Sigmoid colon (tissue), 7 donors: ENCODE results near the gene LEO1. TPM values are rescaled to one million over a fixed set of nuclear protein-coding genes. Genes with fewer than 3 reads are reported as not detected.

Experiments
- DNase-seq: peaks from one replicate; pipeline ENCODE4 v3.0.0-alpha.2; 2019
- H3K27ac ChIP-seq, 4 donors: fragments of 200-600 bp; sonication (generic); one replicate each; pipeline ENCODE4 v1.5.1; 2016 to 2019; ENCODE audit warnings: mild to moderate bottlenecking in 1 of 4
- H3K27me3 ChIP-seq, 3 donors: fragments of 200-600 bp; sonication (generic); one replicate each; pipeline ENCODE4 v1.5.1; 2019; ENCODE audit warnings: mild to moderate bottlenecking in 1 of 3
- H3K36me3 ChIP-seq, 4 donors: fragments of 200-600 bp; sonication (generic); one replicate each; pipeline ENCODE4 v1.5.1; 2016 to 2019
- H3K4me1 ChIP-seq, 4 donors: fragments of 200-600 bp; sonication (generic); one replicate each; pipeline ENCODE4 v1.5.1; 2017 to 2019
- H3K4me3 ChIP-seq, 4 donors: fragments of 200-600 bp; sonication (generic); one replicate each; pipeline ENCODE4 v1.5.1; 2017 to 2019; ENCODE audit warnings: mild to moderate bottlenecking in 2 of 4, moderate library complexity in 1 of 4
- H3K9me3 ChIP-seq, 4 donors: fragments of 200-600 bp in 3 of 4; sonication (generic) in 3 of 4; one replicate each; pipeline versions ENCODE4 v1.5.1 to v1.6.1; 2013 to 2019
- EP300 ChIP-seq, 4 donors: sonication (generic); formaldehyde crosslinking; IDR thresholded peaks; one replicate each; pipeline ENCODE4 v1.6.1; 2017; ENCODE audit warnings: antibody characterized with exemption in 4 of 4
- POLR2A ChIP-seq, 2 donors: fragments of 450-650 bp; IDR thresholded peaks; one replicate each; pipeline ENCODE4 v1.6.1; 2016; ENCODE audit warnings: antibody characterized with exemption in 2 of 2, mild to moderate bottlenecking in 2 of 2, moderate library complexity in 2 of 2
- POLR2AphosphoS5 ChIP-seq, 4 donors: sonication (generic); formaldehyde crosslinking; IDR thresholded peaks; one replicate each; pipeline ENCODE4 v1.6.1; 2017; ENCODE audit warnings: antibody characterized with exemption in 4 of 4
- WGBS, 2 donors: extraction: QIAGEN DNeasy Blood & Tissue Kit; methylation state at CpG; one replicate each; pipeline ENCODE4 v1.1.7; 2013; 5-methylcytosine and 5-hydroxymethylcytosine counted together
- intact Hi-C: fragments of 100-400 bp; cut with DNase I; formaldehyde crosslinking; loops from one replicate; pipeline ENCODE4 v1.15.1; 2023
- polyA plus RNA-seq, 3 donors: library from polyadenylated mRNA; stranded (reverse); fragments of 200-250 nt; gene quantifications; one replicate each; pipeline ENCODE4 v1.2.3, GENCODE V29; 2013
- total RNA-seq, 4 donors: library from RNA; depleted of rRNA; stranded (reverse); fragments of >200 nt; gene quantifications; one replicate each; pipeline ENCODE4 v1.1.0, GENCODE V29; 2016
- TF ChIP-seq, protein P1 (sequence below), 4 experiments: fragments of 450-650 bp in 3 of 4; fragments of 200-600 bp in 1 of 4; IDR thresholded peaks; one replicate each; pipeline ENCODE4 v1.5.1; 2016 to 2019; ENCODE audit warnings: antibody characterized with exemption in 4 of 4, mild to moderate bottlenecking in 3 of 4, moderate library complexity in 2 of 4
- donor health status: healthy with polysubstance abuse.
- donor health status: Bipolar disorder and iron deficiency.
- donor health status: healthy.

Gene LEO1
- total and polyA plus RNA-seq, 7 donors = 7.4 to 40.0 (median 15.3) TPM

DNA sequence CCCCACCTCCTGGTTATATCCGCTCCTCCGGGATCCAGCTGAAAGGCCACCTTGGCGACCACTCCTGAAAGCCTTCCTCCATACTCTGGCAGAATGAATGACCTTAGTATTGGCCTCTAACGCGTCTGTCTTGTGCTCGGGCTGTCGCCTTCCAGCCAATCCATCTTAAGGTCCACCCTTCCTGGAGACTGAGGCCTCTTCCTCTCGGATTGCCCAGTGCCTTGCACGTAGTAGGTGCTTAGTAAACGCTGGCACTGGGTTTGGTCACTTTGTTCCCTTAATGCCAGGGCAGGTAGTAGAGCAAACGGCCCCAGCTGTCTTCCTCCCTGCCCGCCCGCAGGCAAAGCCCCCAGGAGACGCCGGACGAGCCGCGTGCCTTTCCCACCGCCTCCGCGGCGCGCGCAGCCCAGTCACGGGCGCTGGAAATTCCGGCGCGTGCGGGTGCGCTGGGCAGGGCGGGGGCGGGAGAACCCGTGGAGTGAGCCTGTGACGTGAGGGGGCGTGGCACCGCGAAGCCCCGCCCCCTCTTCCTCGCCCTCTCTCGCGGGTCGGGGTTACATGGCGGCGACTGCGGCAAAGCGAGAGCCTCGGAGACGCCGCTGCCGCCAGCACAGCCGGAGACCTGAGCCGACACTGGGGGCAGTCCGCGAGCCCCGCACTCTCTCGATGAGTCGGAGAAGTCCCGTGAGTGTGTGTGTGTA, 47.3 kb upstream of the LEO1 start, which contains the start of gene MAPK6:
Gene MAPK6 (plus strand): TSS at position 527 of the 701 bp plus-strand sequence. CDS start 27,242 bp downstream, outside the sequence.
- Histone ChIP-seq H3K4me1 (peaks cover 0 to 37% (median 32%) of the 10 kb centered on the region in 4 donors), H3K4me3 (peak within 1 kb of the TSS; percentile 59 to 75 (median 70)), H3K27ac (peak within 1 kb of the TSS; percentile 95 to 98 (median 96)), H3K9me3 (no peaks in the 10 kb centered on the region), H3K36me3 (no peaks in the 10 kb centered on the region), H3K27me3 (no peaks in the 10 kb centered on the region)
- intact Hi-C loops = no loop called here
- peak; percentile 97 for DNase-seq
- 2 to 5% methylated on average over 59 of the region's 59 CpGs for WGBS, 2 donors
- TF ChIP-seq EP300 (IDR thresholded peaks at IDR 0.05) (peak in 3 of 4 donors; percentile 34 to 92 (median 38)), POLR2AphosphoS5 (IDR thresholded peaks at IDR 0.05) (peak; percentile 92 to 95 (median 94)), POLR2A (IDR thresholded peaks at IDR 0.05) (peak; percentile 64 to 89)
- TF ChIP-seq, protein P1, sequence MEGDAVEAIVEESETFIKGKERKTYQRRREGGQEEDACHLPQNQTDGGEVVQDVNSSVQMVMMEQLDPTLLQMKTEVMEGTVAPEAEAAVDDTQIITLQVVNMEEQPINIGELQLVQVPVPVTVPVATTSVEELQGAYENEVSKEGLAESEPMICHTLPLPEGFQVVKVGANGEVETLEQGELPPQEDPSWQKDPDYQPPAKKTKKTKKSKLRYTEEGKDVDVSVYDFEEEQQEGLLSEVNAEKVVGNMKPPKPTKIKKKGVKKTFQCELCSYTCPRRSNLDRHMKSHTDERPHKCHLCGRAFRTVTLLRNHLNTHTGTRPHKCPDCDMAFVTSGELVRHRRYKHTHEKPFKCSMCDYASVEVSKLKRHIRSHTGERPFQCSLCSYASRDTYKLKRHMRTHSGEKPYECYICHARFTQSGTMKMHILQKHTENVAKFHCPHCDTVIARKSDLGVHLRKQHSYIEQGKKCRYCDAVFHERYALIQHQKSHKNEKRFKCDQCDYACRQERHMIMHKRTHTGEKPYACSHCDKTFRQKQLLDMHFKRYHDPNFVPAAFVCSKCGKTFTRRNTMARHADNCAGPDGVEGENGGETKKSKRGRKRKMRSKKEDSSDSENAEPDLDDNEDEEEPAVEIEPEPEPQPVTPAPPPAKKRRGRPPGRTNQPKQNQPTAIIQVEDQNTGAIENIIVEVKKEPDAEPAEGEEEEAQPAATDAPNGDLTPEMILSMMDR (IDR thresholded peaks at IDR 0.05) = no peak

DNA sequence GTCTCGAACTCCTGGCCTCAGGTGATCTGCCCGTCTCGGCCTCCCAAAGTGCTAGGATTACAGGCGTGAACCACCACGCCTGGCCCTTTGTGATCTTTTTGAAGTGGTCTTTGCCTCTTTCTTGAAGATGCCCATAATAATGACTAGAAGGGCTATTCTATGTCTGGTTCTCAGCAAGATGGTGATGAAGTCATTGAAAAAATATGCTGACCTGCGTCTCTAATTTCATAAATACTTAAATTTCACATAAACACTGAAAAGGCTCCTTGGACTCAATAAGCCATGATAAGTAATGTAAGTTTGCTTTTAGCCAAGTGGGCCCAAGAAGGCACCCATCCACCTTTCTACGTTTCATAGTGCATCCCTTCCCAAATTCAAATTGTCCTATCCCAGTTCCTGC, 46.7 kb upstream of the LEO1 start:
- no peak for DNase-seq
- no peaks in the 10 kb centered on the region for H3K27me3 ChIP-seq
- peak overlapping the region in 2 of 4 donors; percentile 59 to 70 for H3K4me3 ChIP-seq
- no peaks in the 10 kb centered on the region for H3K36me3 ChIP-seq
- 93 to 96% methylated on average over 7 of the region's 7 CpGs for WGBS, 2 donors
- peak overlapping the region; percentile 95 to 98 (median 96) for H3K27ac ChIP-seq
- TF ChIP-seq, protein P1 (IDR thresholded peaks at IDR 0.05) = no peak
- TF ChIP-seq EP300 (IDR thresholded peaks at IDR 0.05) = no peak
- no peak for TF ChIP-seq POLR2A (IDR thresholded peaks at IDR 0.05)
- TF ChIP-seq POLR2AphosphoS5 (IDR thresholded peaks at IDR 0.05) = no peak
- H3K4me1 ChIP-seq = peaks cover 0 to 33% (median 30%) of the 10 kb centered on the region in 4 donors
- H3K9me3 ChIP-seq = no peaks in the 10 kb centered on the region
- intact Hi-C loops = no loop called here

DNA sequence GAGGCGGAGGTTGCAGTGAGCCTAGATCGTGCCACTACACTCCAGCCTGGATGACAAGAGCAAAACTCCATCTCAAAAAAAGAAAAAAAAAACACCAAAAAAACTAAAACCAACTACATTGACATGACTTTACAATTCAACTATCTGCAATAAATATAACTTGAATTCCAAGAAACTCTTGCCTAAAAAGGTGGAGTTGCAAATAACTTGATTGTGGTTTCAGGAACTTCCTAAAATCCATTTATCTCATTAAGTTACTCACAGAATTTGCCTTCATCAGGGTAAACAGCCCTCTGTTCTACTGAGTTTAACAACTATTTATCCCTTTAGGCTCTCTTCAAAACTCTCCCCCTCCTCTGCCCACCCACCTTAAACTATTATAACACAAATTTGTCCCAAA, 44.7 kb upstream of the LEO1 start:
- intact Hi-C loops = no loop called here
- TF ChIP-seq EP300 (IDR thresholded peaks at IDR 0.05) (no peak), POLR2A (IDR thresholded peaks at IDR 0.05) (no peak), POLR2AphosphoS5 (IDR thresholded peaks at IDR 0.05) (no peak)
- TF ChIP-seq, protein P1 (IDR thresholded peaks at IDR 0.05) = no peak
- no peak overlapping the region for H3K27ac ChIP-seq
- no peaks in the 10 kb centered on the region for H3K27me3 ChIP-seq
- DNase-seq = no peak
- H3K4me3 ChIP-seq = no peak overlapping the region
- whole genome bisulfite sequencing, 2 donors = 99 to 100% methylated on average over 2 of the region's 2 CpGs
- H3K36me3 ChIP-seq = no peaks in the 10 kb centered on the region
- peaks cover 0 to 28% (median 26%) of the 10 kb centered on the region in 4 donors for H3K4me1 ChIP-seq
- H3K9me3 ChIP-seq = no peaks in the 10 kb centered on the region

DNA sequence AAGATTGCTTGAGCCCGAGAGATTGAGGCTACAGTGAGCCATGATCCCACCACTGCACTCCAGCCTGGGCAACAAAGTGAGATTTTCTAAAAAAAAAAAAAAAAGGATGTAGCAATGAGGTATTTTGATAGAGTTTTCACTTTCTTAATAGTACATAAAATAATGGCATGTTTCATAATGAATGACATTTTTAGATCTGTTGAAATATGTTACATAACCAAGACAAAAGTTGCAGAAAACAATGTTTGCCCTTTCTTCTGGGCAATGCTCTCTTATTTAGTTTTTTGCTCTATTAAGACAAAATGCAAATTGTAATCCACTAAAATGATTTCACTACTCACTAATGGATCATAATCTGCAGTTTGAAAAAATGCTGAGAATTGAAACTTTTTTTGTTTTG, 43.0 kb upstream of the LEO1 start:
- WGBS, 2 donors = 98 to 100% methylated on average over 1 of the region's 1 CpG
- intact Hi-C loops = loop anchor here (5.0 kb wide), 1 partner anchor 33 kb away; no protein-coding TSS in a partner anchor
- H3K4me1 ChIP-seq = peaks cover 0 to 29% (median 26%) of the 10 kb centered on the region in 4 donors

More for the DNA sequence above, 43.0 kb upstream of the LEO1 start:
- DNase-seq = no peak
- no peaks in the 10 kb centered on the region for H3K9me3 ChIP-seq
- no peak overlapping the region for H3K27ac ChIP-seq
- TF ChIP-seq POLR2AphosphoS5 (IDR thresholded peaks at IDR 0.05) (no peak), POLR2A (IDR thresholded peaks at IDR 0.05) (no peak)
- TF ChIP-seq, protein P1 (IDR thresholded peaks at IDR 0.05) = no peak
- no peaks in the 10 kb centered on the region for H3K36me3 ChIP-seq
- no peak overlapping the region for H3K4me3 ChIP-seq
- H3K27me3 ChIP-seq = no peaks in the 10 kb centered on the region
